HFFc6 (cell line): ENCODE data around the gene STK39. TPM values are rescaled to one million over a fixed set of nuclear protein-coding genes. Genes with fewer than 3 reads are reported as not detected.

Experiments used
- DNase-seq: peaks from one replicate; pipeline ENCODE4 v3.0.0-alpha.2; 2018
- H3K27ac Mint-ChIP-seq: 2 replicates; pipeline ENCODE4 v1.8.0; 2020; ENCODE audit warnings: mild to moderate bottlenecking, mixed read lengths
- H3K27me3 Mint-ChIP-seq: 2 replicates; pipeline ENCODE4 v1.8.0; 2021; ENCODE audit warnings: mild to moderate bottlenecking, moderate library complexity, mixed read lengths; ENCODE audit not compliant: insufficient read depth
- H3K36me3 Mint-ChIP-seq: 2 replicates; pipeline ENCODE4 v1.8.0; 2021; ENCODE audit warnings: low read depth, mixed read lengths
- H3K4me1 Mint-ChIP-seq: 2 replicates; pipeline ENCODE4 v1.8.0; 2020; ENCODE audit warnings: low read depth, mixed read lengths
- H3K4me3 Mint-ChIP-seq: 2 replicates; pipeline ENCODE4 v1.8.0; 2020; ENCODE audit warnings: mild to moderate bottlenecking, moderate library complexity, mixed read lengths
- H3K9me3 Mint-ChIP-seq: 2 replicates; pipeline ENCODE4 v1.8.0; 2020; ENCODE audit warnings: mild to moderate bottlenecking, mixed read lengths
- CTCF ChIP-seq: fragments of 200-600 bp; sonication (generic); IDR thresholded peaks from 2 replicates; pipeline ENCODE4 v1.5.0; 2021; ENCODE audit warnings: antibody characterized with exemption, mild to moderate bottlenecking
- total RNA-seq, 6 experiments: library from RNA; stranded (reverse); fragmentation: NEBNext Ultra II Directional; extraction: Animal tissue kit (Norgen Biotek cat#: 25700); gene quantifications; 2 replicates in 1 of 6; 3 replicates in 5 of 6; pipeline ENCODE4 v1.2.3, GENCODE V29; 2021

Gene STK39
- total RNA-seq, 6 experiments from 2014 or later: 27.7 to 36.4 (median 33.4) TPM

GRCh38 chr2:168005586-168005985 lies 241.8 kb downstream of the STK39 start:
- no peaks in the 10 kb centered on the region for H3K9me3 Mint-ChIP-seq
- H3K36me3 Mint-ChIP-seq: peaks cover 21% of the 10 kb centered on the region
- no peak for DNase-seq
- H3K4me3 Mint-ChIP-seq: no peak overlapping the region
- no peaks in the 10 kb centered on the region for H3K27me3 Mint-ChIP-seq
- H3K27ac Mint-ChIP-seq: no peak overlapping the region
- TF ChIP-seq CTCF: no peak
- H3K4me1 Mint-ChIP-seq: peaks cover 12% of the 10 kb centered on the region

GRCh38 chr2:168003876-168004275 lies 243.5 kb downstream of the STK39 start:
- Mint-ChIP-seq H3K4me1 (peaks cover 12% of the 10 kb centered on the region), H3K4me3 (no peak overlapping the region), H3K9me3 (no peaks in the 10 kb centered on the region), H3K27me3 (no peaks in the 10 kb centered on the region), H3K27ac (no peak overlapping the region), H3K36me3 (peaks cover 21% of the 10 kb centered on the region)
- no peak for TF ChIP-seq CTCF
- no peak for DNase-seq

- Mint-ChIP-seq H3K9me3 (no peaks in the 10 kb centered on the region), H3K36me3 (peaks cover 13% of the 10 kb centered on the region), H3K4me3 (no peak overlapping the region), H3K4me1 (peaks cover 12% of the 10 kb centered on the region), H3K27me3 (no peaks in the 10 kb centered on the region), H3K27ac (peak overlapping the region; percentile 30; the same call in 1 of the 2 replicates)
- TF ChIP-seq CTCF: no peak
- DNase-seq: peak; percentile 20
Measured at GRCh38 chr2:168002021-168002553, 245.3 kb downstream of the STK39 start.

DNA sequence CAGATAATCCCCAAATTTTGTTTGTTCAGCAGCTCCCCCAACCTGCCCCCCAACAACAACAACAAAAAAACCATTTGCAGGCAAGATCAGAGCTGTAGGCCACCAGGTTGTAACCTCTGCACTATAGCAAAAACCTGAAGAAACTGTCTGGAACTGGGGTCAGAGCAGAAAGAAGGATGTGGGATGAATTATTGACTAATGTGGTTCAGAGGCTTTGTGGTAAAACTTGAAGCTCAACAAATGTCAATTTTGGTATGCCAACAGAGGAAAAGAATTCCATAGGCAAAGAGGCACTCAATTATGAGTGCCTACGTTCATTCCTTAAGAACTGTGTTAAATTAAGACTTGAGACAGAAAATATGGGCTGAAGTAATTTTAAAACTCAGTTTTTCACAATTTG lies 255.1 kb downstream of the STK39 start:
- no peaks in the 10 kb centered on the region for H3K27me3 Mint-ChIP-seq
- DNase-seq: no peak
- H3K9me3 Mint-ChIP-seq: no peaks in the 10 kb centered on the region
- no peaks in the 10 kb centered on the region for H3K36me3 Mint-ChIP-seq
- H3K27ac Mint-ChIP-seq: no peak overlapping the region
- no peak overlapping the region for H3K4me3 Mint-ChIP-seq
- no peak for TF ChIP-seq CTCF
- peaks cover 5% of the 10 kb centered on the region; the same call in 1 of the 2 replicates for H3K4me1 Mint-ChIP-seq

GRCh38 chr2:167990062-167990461 lies 257.3 kb downstream of the STK39 start:
- H3K27me3 Mint-ChIP-seq: no peaks in the 10 kb centered on the region
- H3K27ac Mint-ChIP-seq: no peak overlapping the region
- H3K4me3 Mint-ChIP-seq: no peak overlapping the region
- no peaks in the 10 kb centered on the region for H3K36me3 Mint-ChIP-seq
- peaks cover 9% of the 10 kb centered on the region; the same call in 1 of the 2 replicates for H3K4me1 Mint-ChIP-seq
- no peak for TF ChIP-seq CTCF
- no peak for DNase-seq
- no peaks in the 10 kb centered on the region for H3K9me3 Mint-ChIP-seq

GRCh38 chr2:167988296-167988695 lies 259.1 kb downstream of the STK39 start:
- Mint-ChIP-seq H3K9me3 (no peaks in the 10 kb centered on the region), H3K36me3 (no peaks in the 10 kb centered on the region), H3K4me3 (no peak overlapping the region), H3K27ac (no peak overlapping the region), H3K27me3 (no peaks in the 10 kb centered on the region), H3K4me1 (peaks cover 9% of the 10 kb centered on the region; the same call in 1 of the 2 replicates)
- no peak for DNase-seq
- no peak for TF ChIP-seq CTCF
